ENCODE measurements around the gene PCGF3.

DNA sequence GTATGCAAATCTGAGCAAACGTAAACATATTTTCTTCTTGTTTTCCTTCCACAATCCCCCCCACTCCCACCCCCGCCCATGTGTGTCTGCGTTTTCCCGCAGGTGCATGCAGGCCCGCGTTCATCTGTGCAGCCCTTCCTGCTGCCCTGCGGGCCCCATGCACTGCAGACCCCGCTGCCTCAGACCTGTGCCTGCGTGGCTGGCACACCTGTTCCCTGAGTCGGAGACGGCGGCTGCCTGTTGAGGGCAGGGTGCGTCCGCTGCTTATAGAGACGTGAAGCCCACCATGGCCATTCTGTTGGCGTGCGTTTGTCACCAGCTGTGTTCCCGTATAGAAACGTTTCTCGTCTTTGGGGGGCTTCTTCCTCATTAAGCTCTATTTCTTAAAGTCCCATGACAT, 51.5 kb downstream of the PCGF3 start:
- TF ChIP-seq, protein P1, sequence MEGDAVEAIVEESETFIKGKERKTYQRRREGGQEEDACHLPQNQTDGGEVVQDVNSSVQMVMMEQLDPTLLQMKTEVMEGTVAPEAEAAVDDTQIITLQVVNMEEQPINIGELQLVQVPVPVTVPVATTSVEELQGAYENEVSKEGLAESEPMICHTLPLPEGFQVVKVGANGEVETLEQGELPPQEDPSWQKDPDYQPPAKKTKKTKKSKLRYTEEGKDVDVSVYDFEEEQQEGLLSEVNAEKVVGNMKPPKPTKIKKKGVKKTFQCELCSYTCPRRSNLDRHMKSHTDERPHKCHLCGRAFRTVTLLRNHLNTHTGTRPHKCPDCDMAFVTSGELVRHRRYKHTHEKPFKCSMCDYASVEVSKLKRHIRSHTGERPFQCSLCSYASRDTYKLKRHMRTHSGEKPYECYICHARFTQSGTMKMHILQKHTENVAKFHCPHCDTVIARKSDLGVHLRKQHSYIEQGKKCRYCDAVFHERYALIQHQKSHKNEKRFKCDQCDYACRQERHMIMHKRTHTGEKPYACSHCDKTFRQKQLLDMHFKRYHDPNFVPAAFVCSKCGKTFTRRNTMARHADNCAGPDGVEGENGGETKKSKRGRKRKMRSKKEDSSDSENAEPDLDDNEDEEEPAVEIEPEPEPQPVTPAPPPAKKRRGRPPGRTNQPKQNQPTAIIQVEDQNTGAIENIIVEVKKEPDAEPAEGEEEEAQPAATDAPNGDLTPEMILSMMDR (IDR thresholded peaks at IDR 0.05) = no peak
- no peak for TF ChIP-seq POLR2A (IDR thresholded peaks at IDR 0.05)
